Karpas-422 (cell line): ENCODE results near the gene MT1A. TPM values are rescaled to one million over a fixed set of nuclear protein-coding genes. Genes with fewer than 3 reads are reported as not detected.
A peak's percentile ranks its signal among the peaks of the same experiment; 100 is the strongest.

Experiments
- DNase-seq: peaks from one replicate; pipeline ENCODE4 v3.0.0-alpha.2; 2015
- H2AFZ ChIP-seq: fragments of 200-600 bp; sonication (generic); 2 replicates; pipeline ENCODE4 v1.6.1; 2014; ENCODE audit warnings: antibody characterized with exemption, low read length, mixed read lengths
- H3K27ac ChIP-seq: fragments of 200-600 bp; sonication (generic); 2 replicates; pipeline ENCODE4 v1.5.1; 2014; ENCODE audit warnings: mild to moderate bottlenecking, low read length, moderate library complexity
- H3K27me3 ChIP-seq: fragments of 200-600 bp; sonication (generic); 2 replicates; pipeline ENCODE4 v1.6.1; 2014; ENCODE audit warnings: low read length, mixed read lengths
- H3K36me3 ChIP-seq: fragments of 200-600 bp; sonication (generic); 2 replicates; pipeline ENCODE4 v1.6.1; 2014; ENCODE audit warnings: low read length, mixed read lengths; ENCODE audit not compliant: insufficient read depth
- H3K4me1 ChIP-seq: fragments of 200-600 bp; sonication (generic); 2 replicates; pipeline ENCODE4 v1.6.1; 2014; ENCODE audit warnings: mild to moderate bottlenecking, low read length, mixed read lengths
- H3K4me2 ChIP-seq: fragments of 200-600 bp; sonication (generic); 2 replicates; pipeline ENCODE4 v1.6.1; 2014; ENCODE audit warnings: low read length, low read depth, mild to moderate bottlenecking; ENCODE audit not compliant: poor library complexity, severe bottlenecking
- H3K4me3 ChIP-seq: fragments of 200-600 bp; sonication (generic); 2 replicates; pipeline ENCODE4 v1.5.1; 2014; ENCODE audit warnings: mild to moderate bottlenecking, antibody characterized with exemption, low read length, mixed read lengths
- H3K79me2 ChIP-seq: fragments of 200-600 bp; sonication (generic); 2 replicates; pipeline ENCODE4 v1.6.1; 2014; ENCODE audit warnings: mild to moderate bottlenecking, low read length, mixed read lengths
- H3K9ac ChIP-seq: fragments of 200-600 bp; sonication (generic); 2 replicates; pipeline ENCODE4 v1.6.0; 2014; ENCODE audit warnings: low read length
- H3K9me2 ChIP-seq: fragments of 200-600 bp; sonication (generic), shearing (Covaris generic); replicated peaks from 2 replicates; pipeline ENCODE4 v1.6.0; 2014; ENCODE audit warnings: mild to moderate bottlenecking, low read length, moderate library complexity; ENCODE audit not compliant: insufficient read depth
- H3K9me3 ChIP-seq: fragments of 300-700, 200-600 bp; sonication (generic); 2 replicates; pipeline ENCODE4 v1.6.1; 2014; ENCODE audit warnings: low read length, mixed read lengths
- H4K20me1 ChIP-seq: fragments of 200-600 bp; sonication (generic); 2 replicates; pipeline ENCODE4 v1.6.1; 2014; ENCODE audit warnings: mild to moderate bottlenecking, antibody characterized with exemption, low read length, low read depth; ENCODE audit not compliant: insufficient read depth
- total RNA-seq: library from RNA; depleted of rRNA; stranded (reverse); fragments of >200 nt; shearing (Covaris generic); gene quantifications from 2 replicates; pipeline ENCODE4 v1.2.3, GENCODE V29; 2014; ENCODE audit warnings: low replicate concordance

Gene MT1A
- total RNA-seq, 1 experiment from 2014 or later: not detected

DNA sequence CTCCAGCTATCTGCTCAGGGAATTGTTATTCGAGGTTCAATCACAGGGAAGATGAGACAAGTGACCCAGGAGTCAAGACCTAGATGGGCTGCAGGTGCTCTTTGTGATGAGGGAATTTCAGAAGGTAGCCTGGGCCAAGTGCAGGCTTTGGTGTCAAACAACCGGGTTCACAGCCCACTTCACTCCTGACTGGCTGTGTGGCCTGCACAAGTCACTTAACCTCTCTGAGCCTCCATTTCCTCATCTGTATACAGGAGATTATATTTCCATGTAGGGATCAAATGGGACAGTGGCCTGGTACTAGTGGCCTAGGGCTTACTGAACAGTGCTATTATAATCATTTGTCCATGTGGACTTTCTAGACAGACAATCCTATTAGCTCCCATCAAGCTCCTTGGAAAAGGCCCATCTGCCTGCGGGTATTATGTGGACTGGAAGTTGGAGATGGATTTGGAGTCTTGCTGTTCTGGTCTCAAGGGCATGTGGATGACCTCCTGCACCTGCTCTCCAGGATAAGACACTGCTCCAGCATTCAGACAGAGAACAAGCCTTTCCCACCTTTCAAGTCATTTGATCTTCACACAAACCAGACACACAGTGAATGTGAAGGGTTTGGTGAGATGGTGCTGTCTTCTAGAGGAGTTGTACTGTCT is 40.7 kb downstream of the MT1A start:
- no peak for DNase-seq
- peaks cover 7% of the 10 kb centered on the region; the same call in 1 of the 2 replicates for H4K20me1 ChIP-seq
- no peak overlapping the region for H2AFZ ChIP-seq
- H3K79me2 ChIP-seq: no peaks in the 10 kb centered on the region
- H3K4me2 ChIP-seq: no peak overlapping the region
- H3K36me3 ChIP-seq: no peaks in the 10 kb centered on the region
- H3K9me2 ChIP-seq: no peaks in the 10 kb centered on the region
- H3K9me3 ChIP-seq: no peaks in the 10 kb centered on the region
- no peak overlapping the region for H3K27ac ChIP-seq
- no peak overlapping the region for H3K9ac ChIP-seq
- H3K4me1 ChIP-seq: peaks cover 35% of the 10 kb centered on the region
- no peak overlapping the region for H3K4me3 ChIP-seq
- H3K27me3 ChIP-seq: no peaks in the 10 kb centered on the region

DNA sequence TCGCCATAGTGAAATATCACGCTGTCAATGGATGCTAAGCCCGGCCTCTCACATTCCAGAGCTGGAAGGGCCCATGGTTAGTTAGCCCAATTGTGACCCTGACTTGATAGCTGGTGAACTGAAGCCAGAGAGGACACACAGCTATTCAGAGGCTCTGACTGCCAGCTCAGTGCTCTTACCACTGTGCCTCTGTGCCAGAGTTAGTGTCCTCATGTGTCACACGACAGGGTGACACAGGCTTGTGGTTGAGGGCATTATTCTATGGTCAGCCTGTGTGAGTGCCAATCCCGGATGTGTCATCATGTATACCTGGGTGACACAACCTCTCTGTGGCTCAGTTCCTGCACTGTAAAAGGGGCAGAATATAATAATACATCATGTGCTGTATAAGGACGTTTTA is 41.4 kb downstream of the MT1A start:
- Histone ChIP-seq H3K9me2 (no peaks in the 10 kb centered on the region), H3K9me3 (no peaks in the 10 kb centered on the region), H3K79me2 (no peaks in the 10 kb centered on the region), H3K4me2 (no peak overlapping the region), H4K20me1 (peaks cover 7% of the 10 kb centered on the region; the same call in 1 of the 2 replicates), H3K27ac (no peak overlapping the region), H3K4me3 (no peak overlapping the region), H3K27me3 (no peaks in the 10 kb centered on the region), H3K4me1 (peaks cover 36% of the 10 kb centered on the region), H3K36me3 (no peaks in the 10 kb centered on the region), H3K9ac (no peak overlapping the region), H2AFZ (no peak overlapping the region)
- no peak for DNase-seq

DNA sequence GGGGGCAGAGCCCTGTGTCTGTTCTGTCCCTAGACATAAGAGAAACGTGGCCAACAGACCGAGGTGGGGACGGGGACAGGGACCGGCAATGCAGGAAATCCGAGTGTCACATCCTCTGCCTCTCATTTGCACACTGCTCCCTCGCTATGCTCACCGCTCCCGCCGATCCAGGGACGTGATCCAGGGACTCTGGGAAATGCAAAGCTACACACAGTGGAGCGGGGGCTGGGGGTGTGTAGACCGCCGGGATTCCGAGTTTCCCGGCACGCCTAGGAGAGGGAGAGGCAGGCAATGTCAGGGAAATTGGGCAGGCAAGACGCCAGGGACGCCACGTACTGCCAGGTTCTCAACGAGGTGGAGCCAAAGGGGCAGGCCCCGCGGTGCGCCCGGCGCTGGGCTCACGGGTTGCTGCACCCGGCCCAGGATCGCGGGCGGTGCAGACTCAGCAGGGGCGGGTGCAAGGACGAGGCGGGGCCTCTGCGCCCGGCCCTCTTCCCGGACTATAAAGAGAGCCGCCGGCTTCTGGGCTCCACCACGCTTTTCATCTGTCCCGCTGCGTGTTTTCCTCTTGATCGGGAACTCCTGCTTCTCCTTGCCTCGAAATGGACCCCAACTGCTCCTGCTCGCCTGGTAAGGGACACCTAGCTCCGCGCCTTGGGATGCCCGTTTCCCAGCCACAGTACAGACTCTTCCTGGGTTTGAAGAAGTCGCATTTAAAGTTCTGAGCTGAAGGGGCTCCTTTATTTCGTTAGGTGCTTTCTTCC is 43.7 kb downstream of the MT1A start, which contains the start of gene MT1X:
Gene MT1X (plus strand): TSS at position 532 of the 764 bp plus-strand sequence. CDS start 71 bp downstream, at position 603.
- peak within 1 kb of the TSS; percentile 99 for H3K4me2 ChIP-seq
- no peaks in the 10 kb centered on the region for H3K9me2 ChIP-seq
- H3K9me3 ChIP-seq: no peaks in the 10 kb centered on the region
- H3K36me3 ChIP-seq: no peaks in the 10 kb centered on the region
- H3K27me3 ChIP-seq: no peaks in the 10 kb centered on the region
- H4K20me1 ChIP-seq: peaks cover 7% of the 10 kb centered on the region; the same call in 1 of the 2 replicates
- peaks cover 30% of the 10 kb centered on the region for H3K4me1 ChIP-seq
- H3K9ac ChIP-seq: peak within 1 kb of the TSS; percentile 87
- H3K79me2 ChIP-seq: no peaks in the 10 kb centered on the region
- peak within 1 kb of the TSS; percentile 87 for H3K4me3 ChIP-seq
- H3K27ac ChIP-seq: no peak within 1 kb of the TSS
- peak within 1 kb of the TSS; percentile 92 for H2AFZ ChIP-seq
- DNase-seq: peak; percentile 97

DNA sequence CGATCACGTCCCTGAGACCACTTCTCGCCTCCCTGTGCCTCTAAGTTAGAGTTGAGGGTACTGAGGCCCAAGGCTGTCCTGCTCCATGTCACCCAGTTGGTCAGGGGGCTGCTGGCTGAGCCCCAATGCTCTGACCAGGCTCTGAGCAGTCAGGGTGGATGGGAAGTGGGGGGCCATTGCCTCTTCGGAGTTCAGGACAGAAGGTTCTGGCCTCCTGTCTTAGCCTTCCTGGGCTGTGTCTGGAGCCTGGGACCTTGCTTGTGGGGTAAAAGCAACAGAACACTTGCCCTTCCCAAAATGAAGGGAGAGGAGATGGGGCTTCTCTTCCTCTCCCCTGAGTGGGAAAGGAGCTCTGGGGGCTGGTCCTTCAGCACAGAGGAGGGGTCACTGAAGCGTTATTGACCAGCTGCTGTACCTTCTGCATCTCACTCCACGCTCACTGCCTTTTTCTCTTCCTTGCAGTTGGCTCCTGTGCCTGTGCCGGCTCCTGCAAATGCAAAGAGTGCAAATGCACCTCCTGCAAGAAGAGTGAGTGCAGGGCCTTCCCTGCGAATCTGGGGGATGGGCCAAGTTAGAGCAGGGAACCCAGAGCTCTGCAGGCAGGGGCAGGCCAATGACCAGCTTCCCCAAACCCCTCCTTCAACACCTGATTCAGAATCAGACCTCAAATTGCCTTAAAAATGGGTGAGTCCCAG is 44.4 kb downstream of the MT1A start:
- H3K9ac ChIP-seq: peak overlapping the region; percentile 87
- H3K4me2 ChIP-seq: peak overlapping the region; percentile 99
- peaks cover 30% of the 10 kb centered on the region for H3K4me1 ChIP-seq
- DNase-seq: peak; percentile 60
- H4K20me1 ChIP-seq: peaks cover 7% of the 10 kb centered on the region; the same call in 1 of the 2 replicates
- no peak overlapping the region for H3K27ac ChIP-seq
- H3K27me3 ChIP-seq: no peaks in the 10 kb centered on the region
- no peaks in the 10 kb centered on the region for H3K36me3 ChIP-seq
- peak overlapping the region; percentile 87 for H3K4me3 ChIP-seq
- H3K9me2 ChIP-seq: no peaks in the 10 kb centered on the region
- H3K9me3 ChIP-seq: no peaks in the 10 kb centered on the region
- H3K79me2 ChIP-seq: no peaks in the 10 kb centered on the region
- H2AFZ ChIP-seq: no peak overlapping the region; the same call in 1 of the 2 replicates

DNA sequence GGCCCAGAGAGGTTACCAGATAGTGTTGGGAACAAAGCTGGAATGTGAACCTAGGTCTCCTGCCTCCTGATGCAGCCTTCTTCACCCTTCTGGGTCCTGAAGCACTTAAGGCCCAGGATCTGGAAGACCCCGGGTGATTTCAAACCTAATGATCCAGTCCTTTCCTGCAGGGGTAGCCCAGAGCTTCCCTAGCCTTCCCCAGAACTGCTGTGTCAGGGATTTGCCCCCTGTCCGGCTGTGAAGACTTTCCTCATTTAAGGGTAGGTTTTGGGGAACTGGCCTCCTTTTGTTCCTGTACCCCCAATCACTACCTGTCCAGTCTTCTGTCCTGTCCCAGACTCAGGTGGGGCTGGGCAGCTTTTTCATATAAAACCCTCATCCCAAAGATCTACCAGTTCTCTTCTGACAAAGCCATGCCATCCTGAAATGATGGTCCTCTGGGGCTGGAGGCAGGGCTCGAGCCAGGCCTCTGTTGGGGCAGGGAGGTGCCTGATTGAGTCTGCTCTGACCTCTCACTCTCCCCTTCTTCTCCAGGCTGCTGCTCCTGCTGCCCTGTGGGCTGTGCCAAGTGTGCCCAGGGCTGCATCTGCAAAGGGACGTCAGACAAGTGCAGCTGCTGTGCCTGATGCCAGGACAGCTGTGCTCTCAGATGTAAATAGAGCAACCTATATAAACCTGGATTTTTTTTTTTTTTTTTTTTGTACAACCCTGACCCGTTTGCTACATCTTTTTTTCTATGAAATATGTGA is 45.1 kb downstream of the MT1A start:
- H4K20me1 ChIP-seq: peaks cover 7% of the 10 kb centered on the region; the same call in 1 of the 2 replicates
- no peaks in the 10 kb centered on the region for H3K79me2 ChIP-seq
- H3K4me3 ChIP-seq: peak overlapping the region; percentile 87
- peaks cover 30% of the 10 kb centered on the region for H3K4me1 ChIP-seq
- no peaks in the 10 kb centered on the region for H3K27me3 ChIP-seq
- no peaks in the 10 kb centered on the region for H3K9me2 ChIP-seq
- no peaks in the 10 kb centered on the region for H3K36me3 ChIP-seq
- no peaks in the 10 kb centered on the region for H3K9me3 ChIP-seq
- H3K4me2 ChIP-seq: peak overlapping the region; percentile 99
- no peak overlapping the region for H2AFZ ChIP-seq
- peak overlapping the region; percentile 87 for H3K9ac ChIP-seq
- DNase-seq: no peak
- no peak overlapping the region for H3K27ac ChIP-seq

DNA sequence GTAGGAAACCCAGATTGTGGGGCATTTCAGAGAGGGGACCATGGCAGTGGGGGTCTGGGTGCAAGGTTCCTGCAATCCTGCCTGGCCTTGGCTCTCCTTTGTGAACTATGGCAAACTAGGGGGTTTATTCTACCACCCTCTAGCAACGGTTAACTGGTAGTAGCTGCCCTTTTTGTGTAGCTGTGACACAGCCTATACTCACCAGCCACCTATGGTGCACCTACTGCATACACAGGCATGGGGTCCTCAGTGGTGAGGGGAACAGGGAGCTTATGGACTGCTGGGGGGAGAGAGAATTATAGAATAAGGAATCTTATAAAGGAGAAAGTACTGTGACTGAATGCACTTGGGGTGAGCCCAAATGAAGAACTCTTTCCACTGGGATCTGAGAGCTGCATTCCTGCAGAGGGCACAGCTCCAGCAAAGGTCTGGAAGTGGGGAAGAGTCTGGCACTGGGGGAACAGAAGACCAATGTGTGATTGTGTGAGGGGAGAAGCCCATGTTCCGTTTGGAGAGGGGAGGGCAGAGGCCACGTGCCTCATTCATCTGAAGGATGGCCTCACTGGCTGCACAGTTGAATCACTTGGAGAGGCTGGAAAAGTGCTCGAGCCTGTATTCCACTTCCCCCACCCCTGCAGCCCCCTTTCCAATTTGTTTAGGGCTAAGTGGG is 45.9 kb downstream of the MT1A start:
- H3K9ac ChIP-seq: peak overlapping the region; percentile 87
- no peaks in the 10 kb centered on the region for H3K27me3 ChIP-seq
- H4K20me1 ChIP-seq: peaks cover 7% of the 10 kb centered on the region; the same call in 1 of the 2 replicates
- no peaks in the 10 kb centered on the region for H3K36me3 ChIP-seq
- no peaks in the 10 kb centered on the region for H3K9me2 ChIP-seq
- H3K27ac ChIP-seq: no peak overlapping the region
- H3K4me1 ChIP-seq: peaks cover 30% of the 10 kb centered on the region
- H3K9me3 ChIP-seq: no peaks in the 10 kb centered on the region
- H2AFZ ChIP-seq: no peak overlapping the region
- H3K79me2 ChIP-seq: no peaks in the 10 kb centered on the region
- H3K4me3 ChIP-seq: no peak overlapping the region; the same call in 1 of the 2 replicates
- peak overlapping the region; percentile 99 for H3K4me2 ChIP-seq
- DNase-seq: no peak

DNA sequence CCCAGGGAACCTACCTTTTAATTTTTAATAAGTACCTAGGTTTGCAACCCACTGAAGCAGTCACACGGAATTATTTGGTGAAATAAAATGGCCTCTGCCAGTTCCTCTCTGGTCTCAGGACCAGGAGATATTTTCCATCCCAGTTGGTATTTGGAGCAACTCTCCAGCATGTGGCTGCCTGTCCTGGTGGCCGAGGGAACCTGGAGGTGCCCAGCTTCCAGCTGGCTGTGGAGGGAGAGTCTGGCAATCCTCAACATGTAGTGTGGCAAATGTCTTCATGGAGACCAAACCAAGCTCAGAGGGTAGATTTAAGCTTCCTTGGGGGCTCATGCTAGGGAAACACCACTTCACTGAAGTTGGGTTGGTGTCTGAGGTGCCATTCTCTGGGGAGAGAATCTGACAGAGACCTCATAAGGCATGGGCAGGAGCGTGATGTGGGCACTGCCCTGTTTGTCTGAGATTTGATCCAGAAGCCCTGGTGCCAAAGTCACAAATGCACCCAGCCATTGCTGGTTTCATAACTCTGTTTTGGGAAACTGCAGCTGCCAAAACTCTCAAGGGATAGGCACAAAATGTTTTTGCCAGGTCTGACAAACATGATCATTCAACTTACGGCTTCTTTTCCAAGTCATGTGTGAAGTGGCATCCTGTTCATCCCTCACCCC is 46.6 kb downstream of the MT1A start:
- no peaks in the 10 kb centered on the region for H3K9me3 ChIP-seq
- H3K4me2 ChIP-seq: no peak overlapping the region
- no peak overlapping the region for H3K9ac ChIP-seq
- H3K79me2 ChIP-seq: no peaks in the 10 kb centered on the region
- H3K9me2 ChIP-seq: no peaks in the 10 kb centered on the region
- H2AFZ ChIP-seq: no peak overlapping the region
- no peak for DNase-seq
- no peak overlapping the region for H3K27ac ChIP-seq
- no peak overlapping the region for H3K4me3 ChIP-seq
- H3K36me3 ChIP-seq: no peaks in the 10 kb centered on the region
- peaks cover 30% of the 10 kb centered on the region for H3K4me1 ChIP-seq
- no peaks in the 10 kb centered on the region for H3K27me3 ChIP-seq
- peaks cover 7% of the 10 kb centered on the region; the same call in 1 of the 2 replicates for H4K20me1 ChIP-seq
